ENCODE results near the gene SH3RF3.

The SH3RF3 gene

GRCh38 chr2:109195193-109196045 lies 66.4 kb downstream of the SH3RF3 start:
- TF ChIP-seq POLR2A (IDR thresholded peaks at IDR 0.05; ENCODE audit: low read length) (no peak), GATA1 (IDR thresholded peaks at IDR 0.05; ENCODE audit: low read depth, low read length) (no peak)
- DNase-seq = no peak

- no peak for DNase-seq
- TF ChIP-seq GATA1 (IDR thresholded peaks at IDR 0.05; ENCODE audit: low read depth, low read length) = no peak
- TF ChIP-seq POLR2A (IDR thresholded peaks at IDR 0.05; ENCODE audit: low read length) = no peak
Measured at GRCh38 chr2:109196081-109196875, 67.3 kb downstream of the SH3RF3 start.

GRCh38 chr2:109197491-109198418 lies 68.8 kb downstream of the SH3RF3 start:
- DNase-seq = no peak
- TF ChIP-seq POLR2A (IDR thresholded peaks at IDR 0.05; ENCODE audit: low read length) (no peak), GATA1 (IDR thresholded peaks at IDR 0.05; ENCODE audit: low read depth, low read length) (no peak)

GRCh38 chr2:109199790-109200189 lies 70.8 kb downstream of the SH3RF3 start:
- DNase-seq = no peak
- TF ChIP-seq GATA1 (IDR thresholded peaks at IDR 0.05; ENCODE audit: low read depth, low read length) (no peak), POLR2A (IDR thresholded peaks at IDR 0.05; ENCODE audit: low read length) (no peak)

GRCh38 chr2:109200616-109201464 lies 71.8 kb downstream of the SH3RF3 start:
- no peak for DNase-seq
- TF ChIP-seq GATA1 (IDR thresholded peaks at IDR 0.05; ENCODE audit: low read depth, low read length) (no peak), POLR2A (IDR thresholded peaks at IDR 0.05; ENCODE audit: low read length) (no peak)

- TF ChIP-seq POLR2A (IDR thresholded peaks at IDR 0.05; ENCODE audit: low read length) (no peak), GATA1 (IDR thresholded peaks at IDR 0.05; ENCODE audit: low read depth, low read length) (no peak)
- no peak for DNase-seq
Measured at GRCh38 chr2:109201465-109202327, 72.7 kb downstream of the SH3RF3 start.

GRCh38 chr2:109202486-109202885 lies 73.5 kb downstream of the SH3RF3 start:
- DNase-seq = no peak
- TF ChIP-seq POLR2A (IDR thresholded peaks at IDR 0.05; ENCODE audit: low read length) (no peak), GATA1 (IDR thresholded peaks at IDR 0.05; ENCODE audit: low read depth, low read length) (no peak)

GRCh38 chr2:109203246-109204011 lies 74.4 kb downstream of the SH3RF3 start:
- DNase-seq = no peak
- TF ChIP-seq POLR2A (IDR thresholded peaks at IDR 0.05; ENCODE audit: low read length) = no peak
- no peak for TF ChIP-seq GATA1 (IDR thresholded peaks at IDR 0.05; ENCODE audit: low read depth, low read length)

- TF ChIP-seq POLR2A (IDR thresholded peaks at IDR 0.05; ENCODE audit: low read length) (no peak), GATA1 (IDR thresholded peaks at IDR 0.05; ENCODE audit: low read depth, low read length) (no peak)
- DNase-seq = no peak
Measured at GRCh38 chr2:109204412-109204811, 75.4 kb downstream of the SH3RF3 start.

- DNase-seq = no peak
- no peak for TF ChIP-seq POLR2A (IDR thresholded peaks at IDR 0.05; ENCODE audit: low read length)
- TF ChIP-seq GATA1 (IDR thresholded peaks at IDR 0.05; ENCODE audit: low read depth, low read length) = no peak
Measured at GRCh38 chr2:109205447-109205846, 76.4 kb downstream of the SH3RF3 start.

- TF ChIP-seq POLR2A (IDR thresholded peaks at IDR 0.05; ENCODE audit: low read length) (no peak), GATA1 (IDR thresholded peaks at IDR 0.05; ENCODE audit: low read depth, low read length) (no peak)
- DNase-seq = no peak
Measured at GRCh38 chr2:109206569-109207146, 77.7 kb downstream of the SH3RF3 start.
